ENCODE results near the gene CHL1.

The CHL1 gene

DNA sequence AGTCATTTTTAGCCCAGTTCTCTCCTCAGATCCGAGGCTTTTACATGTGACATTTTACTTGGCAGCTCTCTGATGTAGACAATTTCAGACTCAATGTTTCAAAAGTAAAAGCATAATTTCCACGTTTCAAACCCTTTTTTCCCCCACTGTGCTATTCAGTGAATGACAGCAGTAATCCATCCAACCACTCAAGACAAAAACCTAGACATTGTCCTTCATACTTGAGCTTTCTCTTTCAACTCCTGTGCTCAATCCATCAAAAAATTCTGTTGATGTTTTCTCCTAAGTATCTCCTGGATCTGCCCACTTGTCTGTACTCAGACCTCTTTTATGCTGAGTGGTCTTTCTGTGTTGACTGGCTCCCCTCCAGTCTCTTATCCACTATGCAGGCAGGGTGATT, 214.7 kb downstream of the CHL1 start:
- DNase-seq (ENCODE audit: low read depth): no peak

DNA sequence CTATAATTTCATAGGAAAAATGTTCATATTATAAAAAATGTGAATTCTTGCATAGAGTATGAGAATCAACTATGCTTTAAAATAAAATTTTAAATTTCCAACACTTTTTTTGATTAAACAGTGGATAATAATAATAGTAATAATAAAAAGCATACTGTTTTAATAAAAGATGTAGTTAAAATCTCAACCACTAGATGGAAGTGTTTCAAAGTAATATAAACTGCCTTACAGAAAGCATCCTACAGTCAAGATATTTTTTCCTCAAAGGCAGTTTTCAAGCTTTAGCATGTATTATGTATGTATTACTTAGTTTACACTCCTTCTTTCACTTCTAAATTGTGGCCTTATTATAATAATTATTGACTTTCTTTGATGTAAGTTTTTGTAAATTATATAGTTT, 217.5 kb downstream of the CHL1 start:
- DNase-seq (ENCODE audit: low read depth): no peak

- no peak for DNase-seq (ENCODE audit: low read depth)
Observed at GRCh38 chr3:418239-418929, 221.8 kb downstream of the CHL1 start.

- DNase-seq (ENCODE audit: low read depth): no peak
Observed at GRCh38 chr3:420584-420983, 224.0 kb downstream of the CHL1 start.

DNA sequence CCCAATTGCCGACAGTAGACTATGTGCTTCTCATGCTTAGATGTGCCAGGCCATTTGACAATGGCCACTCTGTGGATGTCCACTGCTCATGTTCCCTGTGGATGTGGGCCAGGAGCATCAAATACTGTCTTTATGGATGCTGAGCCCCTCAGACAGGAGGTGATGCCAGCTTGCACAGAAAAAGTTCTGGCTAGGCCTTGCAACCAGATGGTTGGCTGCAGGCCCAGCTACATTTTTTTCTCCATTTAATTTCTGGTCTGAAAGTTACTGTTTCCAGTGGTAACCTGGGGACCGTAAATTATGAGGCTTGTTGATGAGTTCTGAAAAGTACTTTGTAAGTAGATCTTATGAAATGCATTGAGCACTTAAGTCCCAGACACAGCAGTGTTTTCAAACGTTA, 228.5 kb downstream of the CHL1 start:
- no peak for DNase-seq (ENCODE audit: low read depth)

- DNase-seq (ENCODE audit: low read depth): no peak
Observed at GRCh38 chr3:426072-426471, 229.5 kb downstream of the CHL1 start.

DNA sequence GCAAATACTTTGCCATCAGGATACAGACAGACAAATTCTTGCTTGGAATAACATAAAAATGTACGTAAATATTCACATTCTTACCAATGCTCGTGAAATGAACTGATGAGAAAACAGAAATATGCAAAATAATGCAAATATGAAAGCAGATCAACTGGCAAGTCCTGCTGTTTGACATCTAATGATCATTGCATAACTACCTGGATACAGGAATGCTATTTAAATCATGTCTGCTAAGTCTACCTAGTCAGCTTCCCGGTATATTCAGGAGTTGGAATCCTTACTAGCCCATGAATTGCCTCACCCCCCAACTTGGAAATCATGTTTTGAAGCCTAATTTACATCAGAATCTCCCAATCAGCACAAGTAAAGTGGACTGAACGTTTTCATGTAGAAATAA, 230.6 kb downstream of the CHL1 start:
- DNase-seq (ENCODE audit: low read depth): no peak

DNA sequence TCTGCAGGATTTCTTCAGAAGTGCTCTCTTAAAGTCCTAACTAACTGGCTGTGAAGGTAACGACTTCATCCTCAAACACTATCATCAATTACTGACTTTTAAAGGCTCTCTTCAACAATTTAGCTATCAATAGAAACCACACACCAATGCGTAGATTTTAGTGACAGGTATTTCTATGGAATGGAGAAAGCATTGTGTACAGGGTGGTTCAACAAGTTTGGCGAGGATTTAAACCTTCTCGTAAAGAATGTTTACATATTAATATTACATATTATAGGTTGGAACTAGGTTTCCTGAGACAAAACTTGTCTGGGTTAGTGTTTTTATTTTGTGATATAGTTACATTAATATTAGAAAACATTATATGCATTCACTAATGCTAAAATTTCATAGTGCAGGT, 233.6 kb downstream of the CHL1 start:
- no peak for DNase-seq (ENCODE audit: low read depth)

DNA sequence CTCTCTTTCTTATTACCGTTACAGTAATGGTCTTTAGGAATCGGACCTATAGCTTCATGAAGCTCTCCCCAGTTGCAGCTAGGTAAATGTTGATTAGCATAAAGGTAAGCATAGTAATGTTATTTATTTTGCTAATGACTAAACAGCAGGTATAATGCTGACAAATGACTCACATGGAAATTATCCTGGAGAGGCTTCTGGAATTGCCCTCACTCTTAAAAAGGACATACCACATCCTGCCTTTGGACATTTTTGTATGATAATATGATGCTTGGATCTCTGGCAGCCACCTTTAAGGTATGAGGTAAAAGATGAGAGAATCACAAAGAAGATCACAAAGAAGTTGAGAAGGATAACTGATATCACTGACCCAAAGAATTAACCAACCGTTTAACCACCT, 238.6 kb downstream of the CHL1 start:
- no peak for DNase-seq (ENCODE audit: low read depth)

- no peak for DNase-seq (ENCODE audit: low read depth)
Observed at GRCh38 chr3:436053-436452, 239.5 kb downstream of the CHL1 start.

DNA sequence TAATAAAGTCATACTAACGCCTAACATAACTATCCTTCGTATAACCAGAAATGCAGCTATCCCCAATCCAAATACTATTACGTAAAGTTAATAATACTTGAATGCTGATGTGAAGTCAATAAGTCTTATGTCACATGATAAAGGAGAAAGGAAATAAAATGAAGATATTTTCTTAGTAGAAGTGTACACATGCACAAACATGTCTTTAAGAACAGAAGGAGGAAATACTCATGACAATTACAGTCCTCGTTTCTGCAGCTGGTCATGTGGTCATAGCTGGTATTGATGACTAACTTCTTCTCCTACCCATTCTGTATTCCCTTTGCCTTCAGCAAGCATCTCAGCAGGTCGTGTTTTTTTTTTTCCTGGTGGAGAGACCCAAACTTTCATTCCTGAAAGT, 244.3 kb downstream of the CHL1 start:
- no peak for DNase-seq (ENCODE audit: low read depth)

DNA sequence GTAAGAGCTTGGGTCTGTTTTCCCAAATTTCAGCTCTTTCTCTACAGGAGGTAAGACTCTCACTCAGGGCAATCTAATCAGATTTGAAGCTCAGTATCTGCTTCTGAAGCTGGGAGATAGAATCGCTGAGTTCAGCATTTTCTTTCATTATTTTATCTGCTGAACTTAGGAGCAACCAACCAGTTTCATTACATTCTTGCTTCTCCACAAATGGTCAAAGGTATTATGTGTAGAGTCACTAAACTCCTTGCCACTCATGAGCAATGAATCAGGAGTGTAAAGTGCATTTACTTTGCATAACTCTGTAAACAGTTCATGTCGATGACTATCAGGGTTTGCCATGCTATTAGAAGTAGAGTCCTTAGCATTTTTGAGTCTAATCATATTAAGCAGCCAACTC, 249.4 kb downstream of the CHL1 start:
- no peak for DNase-seq (ENCODE audit: low read depth)

GRCh38 chr3:447671-448070, 251.1 kb downstream of the CHL1 start:
- DNase-seq (ENCODE audit: low read depth): no peak

- no peak for DNase-seq (ENCODE audit: low read depth)
Observed at GRCh38 chr3:449711-450110, 253.1 kb downstream of the CHL1 start.

DNA sequence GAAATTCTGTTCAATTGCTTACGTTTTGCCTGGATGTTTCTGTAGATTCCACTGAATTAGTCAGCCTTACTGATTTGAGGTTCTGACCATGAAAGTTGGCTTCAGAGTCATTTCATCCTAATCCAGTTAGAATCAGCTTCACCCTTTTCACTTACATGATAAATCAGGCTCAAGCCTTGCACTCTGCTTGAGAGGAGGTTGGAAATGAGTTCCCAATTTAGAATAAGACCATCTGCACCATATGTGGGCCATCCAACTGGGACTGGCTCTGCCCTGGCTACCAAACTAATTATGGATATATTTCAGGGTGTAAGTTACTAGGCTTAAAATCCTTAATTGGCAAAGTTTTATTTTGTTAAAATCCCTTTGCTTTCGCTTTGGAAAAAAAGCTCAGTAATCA, 255.7 kb downstream of the CHL1 start:
- no peak for DNase-seq (ENCODE audit: low read depth)

DNA sequence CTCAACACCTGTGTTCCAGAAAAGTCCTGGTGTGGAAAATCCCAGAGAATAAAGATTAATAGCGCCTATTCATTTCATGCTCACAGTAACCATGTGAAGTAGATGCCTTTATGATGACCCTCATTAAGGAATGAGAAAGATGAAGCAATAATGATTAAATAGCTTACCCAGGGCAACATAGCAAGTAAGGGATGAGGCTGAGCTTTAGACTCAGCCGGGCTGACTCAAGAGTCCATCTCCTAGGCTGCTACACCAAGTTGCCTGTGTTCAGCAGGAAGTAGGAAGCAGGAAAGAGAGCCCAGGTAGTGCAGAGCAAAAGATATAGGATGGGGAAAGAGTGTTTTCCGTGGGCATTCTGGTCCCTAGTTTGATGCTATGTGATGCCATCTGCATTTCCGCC, 256.5 kb downstream of the CHL1 start:
- DNase-seq (ENCODE audit: low read depth): no peak

DNA sequence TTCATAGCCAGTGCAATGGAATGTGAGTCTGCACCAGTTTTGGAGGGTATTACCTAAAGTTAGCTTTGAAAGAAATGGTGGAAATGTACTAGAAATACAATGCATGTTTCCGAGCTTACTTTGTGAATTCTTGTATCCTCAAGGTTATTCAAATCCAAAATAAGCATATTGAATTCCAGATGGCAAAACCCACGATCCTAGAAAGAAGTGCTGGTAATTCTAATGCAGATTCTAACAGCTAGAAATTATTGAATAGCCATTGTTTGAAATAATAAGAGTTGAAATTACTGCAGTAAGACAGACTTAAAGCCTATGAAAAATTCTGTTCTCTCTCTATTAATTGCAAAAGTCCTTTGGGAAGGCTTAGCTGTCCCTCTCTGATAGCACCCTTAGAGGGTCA, 258.4 kb downstream of the CHL1 start:
- no peak for DNase-seq (ENCODE audit: low read depth)

GRCh38 chr3:458124-458523, 261.6 kb downstream of the CHL1 start:
- DNase-seq (ENCODE audit: low read depth): no peak

DNA sequence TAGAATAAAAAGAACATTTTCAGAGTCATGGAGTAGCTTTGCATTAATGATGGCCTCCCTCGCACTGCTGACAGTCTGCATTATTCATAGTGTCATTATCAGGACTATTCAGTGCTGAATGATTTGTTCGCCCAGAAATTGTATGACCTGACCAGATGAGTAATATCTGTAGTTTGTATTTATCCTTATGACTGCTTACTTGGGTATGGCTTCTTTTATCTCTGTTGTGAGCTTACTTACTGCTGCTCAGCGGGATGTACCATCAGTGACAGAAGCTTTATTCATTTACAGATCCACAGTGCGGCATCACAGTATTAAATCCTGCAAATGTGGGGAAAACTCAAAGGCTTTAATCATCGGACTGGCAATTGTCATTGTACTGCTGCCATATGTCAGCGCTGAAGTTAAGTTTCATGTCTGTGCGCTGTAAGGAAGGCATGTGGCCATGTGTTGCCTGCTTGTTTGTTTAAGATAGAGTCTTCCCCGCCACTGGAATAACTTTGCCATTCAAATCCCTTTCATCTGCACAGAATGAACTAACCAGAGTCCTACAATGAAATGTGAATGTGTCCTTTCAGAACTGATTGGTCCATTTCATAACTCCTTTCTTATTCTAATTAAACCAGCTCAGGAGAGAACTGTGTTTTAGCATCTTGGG, 262.2 kb downstream of the CHL1 start:
- no peak for DNase-seq (ENCODE audit: low read depth)
